SK-N-MC (cell line): ENCODE measurements around the gene MPZ.

Experiments
- EZH2 ChIP-seq: fragments of 200-600 bp; sonication (generic); IDR thresholded peaks from one replicate; pipeline ENCODE4 v1.6.1; 2017; ENCODE audit warnings: antibody characterized with exemption
- FOXP2 ChIP-seq: optimal IDR thresholded peaks from 2 replicates; pipeline ENCODE3; 2011; ENCODE audit warnings: mild to moderate bottlenecking, moderate library complexity; ENCODE audit not compliant: insufficient read depth; ENCODE audit errors: extremely low read length, control extremely low read depth
- POLR2AphosphoS5 ChIP-seq: IDR thresholded peaks from 2 replicates; pipeline ENCODE4 v1.6.1; 2012; ENCODE audit warnings: mild to moderate bottlenecking, low read depth, low read length, borderline replicate concordance

DNA sequence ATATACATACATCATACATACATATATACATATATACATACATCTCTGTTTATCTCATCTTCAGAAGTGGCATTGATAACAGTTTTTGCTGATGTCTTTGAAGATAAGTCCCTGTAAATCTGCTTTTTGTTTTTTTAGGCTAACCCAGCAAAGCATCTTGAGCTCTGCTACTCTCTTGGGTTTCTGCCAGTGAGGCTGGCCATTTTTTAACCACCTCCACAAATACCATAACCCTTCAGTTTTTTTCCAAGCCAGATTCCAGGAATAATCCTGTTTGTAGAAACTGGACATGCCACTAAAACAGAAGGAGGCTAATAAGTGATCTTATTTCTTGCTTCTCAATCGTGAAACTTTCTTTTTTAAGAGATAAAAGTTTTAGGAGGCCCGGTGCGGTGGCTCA lies 26.0 kb upstream of the MPZ start:
- TF ChIP-seq EZH2 = no peak
- TF ChIP-seq POLR2AphosphoS5 = no peak
- no peak for TF ChIP-seq FOXP2
